ENCODE data around the gene C5orf58.

GRCh38 chr5:170202117-170202516 is 30.7 kb upstream of the C5orf58 start:
- TF ChIP-seq POLR2AphosphoS5 (IDR thresholded peaks at IDR 0.05): no peak
- TF ChIP-seq CTCF (IDR thresholded peaks at IDR 0.05; ENCODE audit: poor library complexity, severe bottlenecking): no peak
- no peak for TF ChIP-seq RAD21 (conservative IDR thresholded peaks at IDR 0.05)
- TF ChIP-seq MXI1 (conservative IDR thresholded peaks at IDR 0.05; ENCODE audit: poor library complexity, severe bottlenecking): no peak
